ENCODE measurements around the gene TSPAN5.

Gene TSPAN5

DNA sequence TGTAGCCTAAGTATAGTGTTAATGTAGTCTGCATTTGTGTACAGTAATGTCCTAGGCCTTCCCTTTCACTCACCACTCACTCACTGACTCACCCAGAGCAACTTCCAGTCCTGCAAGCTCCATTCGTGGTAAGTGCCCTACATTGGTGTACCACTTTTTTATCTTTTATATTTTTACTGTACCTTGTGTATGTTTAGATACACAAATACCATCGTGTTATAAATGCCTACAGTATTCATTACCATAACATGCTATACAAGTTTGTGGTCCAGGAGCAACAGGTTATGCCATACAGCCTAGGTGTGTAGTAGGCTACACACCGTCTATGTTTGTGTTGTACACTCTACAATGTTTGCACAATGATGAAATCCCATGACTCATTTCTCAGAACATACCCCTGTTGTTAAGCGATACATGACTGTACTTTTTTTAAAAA, 15.4 kb downstream of the TSPAN5 start:
- no peak for DNase-seq

DNA sequence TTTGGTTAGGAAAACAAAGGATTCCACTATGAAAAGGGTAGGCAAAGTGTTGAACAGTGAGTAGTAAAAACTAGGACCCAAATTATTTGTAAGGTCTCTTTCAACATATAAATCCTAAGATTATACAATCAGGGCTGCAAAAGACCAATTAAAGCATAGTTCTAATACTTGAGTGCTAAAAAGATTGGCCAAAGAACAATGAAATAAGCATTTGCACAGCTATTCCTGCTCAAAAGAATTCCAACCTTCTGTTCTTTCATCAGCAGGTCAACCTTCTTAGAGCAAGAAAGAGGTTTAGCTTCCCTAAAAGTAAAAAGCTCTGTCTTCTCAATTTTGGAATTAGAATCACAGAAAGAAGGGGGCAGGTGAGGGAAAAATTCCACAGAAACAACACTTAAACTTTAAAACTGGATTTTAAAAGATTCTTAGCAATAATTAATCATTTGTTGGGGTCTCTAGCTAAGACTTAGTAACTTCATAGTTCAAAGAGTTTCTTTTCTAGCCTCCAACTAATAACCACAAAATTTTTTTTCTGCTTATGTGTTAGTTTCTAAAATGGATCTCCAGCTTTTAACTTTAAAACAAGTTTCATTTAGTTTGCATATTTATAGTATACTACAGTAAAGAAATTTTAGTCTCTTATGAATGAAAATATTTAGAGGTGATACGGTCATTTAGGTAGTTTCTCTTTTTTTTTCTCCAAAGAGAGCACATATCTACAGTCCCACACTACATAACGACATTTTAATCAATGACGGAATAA, 16.3 kb downstream of the TSPAN5 start:
- no peak for DNase-seq

DNA sequence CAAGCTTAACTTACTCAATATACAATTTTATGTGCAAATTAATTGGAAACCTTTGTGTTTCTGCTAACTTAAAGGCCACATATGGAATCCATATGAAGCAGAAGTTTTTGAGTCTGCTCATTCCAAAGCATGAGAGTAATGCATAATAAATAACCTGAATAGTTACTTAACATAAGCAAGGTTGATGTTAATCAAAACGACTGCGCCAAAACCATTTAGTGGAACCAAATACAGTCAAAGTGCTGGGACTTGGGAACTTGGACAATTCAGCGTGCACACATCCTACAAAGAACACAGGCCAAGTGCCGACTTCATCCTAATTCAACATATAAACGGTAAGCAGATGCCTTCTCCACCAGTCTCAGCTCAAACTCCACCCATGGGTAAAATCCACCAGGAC, 17.0 kb downstream of the TSPAN5 start:
- DNase-seq: no peak

DNA sequence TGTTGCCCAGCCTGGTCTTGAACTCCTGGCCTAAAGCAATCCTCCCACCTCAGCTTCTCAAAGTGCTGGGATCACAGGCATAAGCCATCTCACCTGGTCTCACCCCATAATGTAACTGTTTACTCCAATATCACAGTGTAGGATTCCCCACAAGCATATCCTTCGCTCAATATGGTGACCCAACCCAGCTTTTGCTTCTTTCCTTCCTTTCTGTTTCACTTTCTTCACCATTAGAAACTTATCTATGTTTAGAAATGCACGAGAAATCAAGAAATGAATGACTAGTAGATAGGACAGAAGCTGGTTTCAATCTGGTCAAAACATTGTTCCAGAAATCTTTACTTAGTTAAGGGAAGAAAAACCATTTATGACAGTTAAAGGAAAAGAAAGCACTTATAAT, 18.9 kb downstream of the TSPAN5 start:
- no peak for DNase-seq

DNA sequence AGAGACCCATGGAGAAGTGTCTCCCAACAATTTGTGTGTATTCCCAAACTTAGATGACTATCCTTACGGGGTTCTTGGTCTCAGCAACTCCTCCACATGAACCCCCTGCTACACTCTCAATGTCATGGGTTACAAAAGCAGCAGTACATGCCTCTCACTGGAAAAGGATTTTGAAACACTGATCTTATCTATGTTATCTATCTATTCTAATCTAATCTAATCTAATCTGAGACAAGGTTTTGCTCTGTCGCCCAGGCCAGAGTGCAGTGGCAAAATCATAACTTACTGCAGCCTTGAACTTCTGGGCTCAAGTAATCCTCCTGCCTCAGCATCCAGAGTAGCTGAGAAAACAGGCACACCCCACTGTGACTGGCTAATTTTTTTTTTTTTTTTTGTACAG, 19.3 kb downstream of the TSPAN5 start:
- no peak for DNase-seq

DNA sequence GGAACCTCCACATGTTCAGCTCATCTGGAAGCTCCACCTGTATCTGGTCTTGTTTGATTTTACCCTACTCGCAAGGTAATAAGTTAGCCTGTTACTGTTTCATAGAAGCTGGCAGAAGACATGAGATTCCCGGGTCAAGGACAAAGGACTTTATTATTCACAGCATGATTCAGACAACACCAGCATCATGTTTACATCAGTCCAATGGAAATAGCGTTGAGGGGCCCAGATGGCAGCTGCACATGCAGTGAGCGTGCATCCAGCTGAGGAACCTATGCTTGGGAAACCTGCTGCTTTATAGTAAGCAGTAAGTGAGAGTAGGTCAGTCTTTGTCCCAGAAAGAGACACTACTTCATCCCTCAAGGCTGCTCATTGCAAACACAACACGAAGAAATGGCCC, 19.8 kb downstream of the TSPAN5 start:
- peak; percentile 50 for DNase-seq

DNA sequence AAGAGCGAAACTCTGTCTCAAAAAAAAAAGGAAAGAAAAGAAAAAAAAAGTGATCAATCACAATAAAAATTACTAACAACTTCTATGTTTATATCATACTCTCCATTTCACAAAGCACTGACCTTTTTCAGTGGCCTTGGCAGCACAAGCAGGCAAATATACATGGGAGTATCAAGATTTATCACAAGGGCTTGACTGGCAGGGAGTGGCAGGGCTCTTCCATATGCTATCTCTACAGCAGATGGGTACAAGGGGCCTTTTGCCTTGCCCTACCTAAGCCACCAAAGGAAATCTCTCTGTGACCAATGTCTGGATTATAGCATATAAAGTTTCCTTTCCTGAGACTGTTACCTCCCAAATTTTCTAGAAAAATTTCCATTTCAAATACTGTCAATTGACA, 24.4 kb downstream of the TSPAN5 start:
- no peak for DNase-seq

DNA sequence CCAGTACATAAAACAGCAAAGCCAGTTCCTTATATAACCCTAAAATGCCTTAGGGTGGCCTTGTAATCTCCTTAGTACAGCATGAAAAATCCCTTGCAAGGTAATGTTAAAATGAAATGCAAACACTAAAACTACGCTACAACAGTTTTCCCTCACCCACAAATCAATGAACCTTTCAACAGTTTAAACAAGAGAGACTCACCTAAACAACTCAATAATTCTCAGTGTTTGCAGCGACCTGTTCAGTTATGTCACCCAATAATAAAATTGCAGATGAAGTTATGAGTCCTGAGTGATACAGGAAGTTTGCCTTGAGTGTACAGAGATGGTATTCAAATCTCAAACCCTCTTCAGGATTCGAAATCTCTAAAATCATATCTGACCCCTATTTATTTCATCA, 25.3 kb downstream of the TSPAN5 start:
- DNase-seq: no peak

DNA sequence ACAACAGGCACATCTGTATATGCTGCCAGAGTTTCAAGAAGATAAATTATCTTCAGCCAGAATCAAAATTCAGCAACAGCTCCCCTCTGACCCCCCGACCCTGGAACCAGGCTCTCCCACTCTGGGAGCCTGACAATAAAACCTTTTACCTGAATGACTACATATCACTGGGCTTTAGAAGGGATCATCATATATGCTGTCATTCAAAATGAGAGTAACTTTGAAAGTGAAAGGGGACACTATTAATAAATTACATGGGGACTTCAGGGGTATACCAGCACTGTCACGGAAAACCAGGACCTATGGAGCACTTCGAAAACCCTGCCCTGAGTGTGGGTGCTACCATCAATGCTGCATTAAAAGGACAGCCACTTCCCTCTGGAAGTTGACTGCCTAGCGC, 26.2 kb downstream of the TSPAN5 start:
- DNase-seq: no peak

DNA sequence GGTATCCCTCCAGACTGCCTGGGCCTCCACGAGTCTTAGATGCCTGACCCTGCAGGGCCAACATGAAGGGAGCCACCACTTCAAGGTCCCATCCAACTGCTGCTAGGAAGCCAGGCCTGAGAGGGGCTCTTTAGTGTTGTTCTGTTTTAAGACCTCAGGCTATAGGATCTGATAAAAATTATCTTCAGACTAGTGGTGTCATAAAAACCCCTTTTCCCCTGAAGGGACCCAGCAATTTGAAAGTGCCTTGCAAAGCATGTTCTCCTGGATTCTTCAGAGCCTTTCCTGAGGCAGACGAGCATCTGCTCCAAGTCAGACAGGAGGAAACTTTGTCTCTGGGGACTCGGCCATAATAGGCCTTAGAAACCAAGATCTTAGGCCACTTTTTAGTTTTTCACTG, 26.9 kb downstream of the TSPAN5 start:
- no peak for DNase-seq

DNA sequence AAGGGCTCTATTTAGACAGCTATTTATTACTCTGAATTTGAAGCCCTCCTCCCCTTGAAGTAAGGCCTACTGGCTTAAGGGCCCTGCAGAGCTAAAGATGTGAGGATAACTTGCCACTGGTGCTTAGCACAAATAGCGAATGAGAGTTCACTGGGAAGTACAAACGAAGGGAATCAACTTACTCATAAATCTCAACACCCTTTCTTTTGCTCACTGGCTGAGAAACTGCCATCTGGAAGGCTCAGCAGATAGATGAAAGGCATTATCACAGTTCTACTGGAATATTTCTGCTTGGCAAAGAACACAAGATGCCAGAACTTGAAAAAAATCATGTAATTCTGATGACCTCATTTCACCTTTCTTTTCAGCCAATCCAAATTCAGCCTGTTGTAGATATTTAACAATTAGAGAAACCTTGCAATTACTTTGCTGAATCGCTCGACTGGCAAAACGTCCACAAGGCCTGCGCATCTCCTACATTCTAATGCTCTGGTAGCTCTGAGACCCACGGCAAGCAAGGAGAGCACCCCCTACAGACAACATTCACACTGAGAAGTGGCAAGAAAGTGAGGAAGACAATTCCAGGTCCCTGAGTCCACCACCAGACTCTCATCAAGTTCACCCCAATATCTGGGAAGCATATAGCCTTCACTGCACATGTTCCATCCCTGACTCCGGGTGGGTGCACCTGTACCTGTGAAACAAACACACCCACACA, 27.5 kb downstream of the TSPAN5 start:
- DNase-seq: no peak

DNA sequence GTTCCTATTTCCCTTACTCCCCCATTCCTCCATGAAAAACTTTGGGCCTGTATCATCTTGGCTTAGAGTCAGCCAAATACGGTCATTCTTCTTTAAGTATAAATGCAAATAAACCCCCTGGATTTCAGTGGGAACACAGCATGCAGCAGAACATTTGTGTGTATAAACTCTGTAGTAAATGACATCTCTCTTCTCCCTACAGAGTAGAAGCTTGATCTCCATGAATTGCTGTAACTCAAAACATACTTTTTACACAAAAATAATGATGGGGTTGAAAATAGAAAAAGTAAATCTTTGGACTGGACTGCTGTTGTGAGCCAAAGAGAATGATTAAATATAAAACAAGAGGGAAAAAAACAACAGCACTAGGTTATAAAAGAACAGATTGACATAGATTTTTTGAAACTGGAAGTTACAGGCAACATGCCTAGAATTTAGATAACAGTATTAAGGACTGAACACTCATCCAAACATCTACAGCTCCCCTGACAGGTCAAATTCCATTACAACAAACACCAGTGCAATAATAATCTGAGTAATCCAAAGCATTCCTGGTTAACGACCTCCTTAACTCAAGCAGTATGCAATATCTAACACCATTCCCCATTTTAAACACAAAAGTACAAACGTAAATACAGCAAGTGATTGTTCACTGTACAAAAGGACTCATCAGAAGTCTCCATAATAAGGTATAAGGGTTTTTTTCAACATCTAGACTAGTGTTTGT, 30.7 kb downstream of the TSPAN5 start:
- no peak for DNase-seq

DNA sequence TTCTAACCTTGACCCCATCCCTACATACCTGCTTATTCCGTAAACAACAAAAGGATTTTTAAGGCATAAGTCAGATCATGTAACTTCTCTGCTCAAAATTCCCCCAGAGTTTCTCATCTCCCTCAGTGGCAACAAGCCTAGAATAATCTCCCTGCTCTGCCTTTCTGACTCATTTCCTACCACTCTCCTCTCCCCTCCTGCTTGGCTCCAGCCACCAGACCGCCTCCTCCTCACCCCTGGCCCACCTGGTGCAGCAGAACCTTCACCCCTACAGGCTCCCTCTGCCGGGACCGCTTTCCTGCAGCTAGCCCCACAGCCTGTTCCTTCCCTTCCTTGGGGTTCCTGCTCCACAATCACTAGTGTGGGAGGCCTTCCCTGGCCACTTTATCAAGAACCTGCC, 32.1 kb downstream of the TSPAN5 start:
- no peak for DNase-seq

DNA sequence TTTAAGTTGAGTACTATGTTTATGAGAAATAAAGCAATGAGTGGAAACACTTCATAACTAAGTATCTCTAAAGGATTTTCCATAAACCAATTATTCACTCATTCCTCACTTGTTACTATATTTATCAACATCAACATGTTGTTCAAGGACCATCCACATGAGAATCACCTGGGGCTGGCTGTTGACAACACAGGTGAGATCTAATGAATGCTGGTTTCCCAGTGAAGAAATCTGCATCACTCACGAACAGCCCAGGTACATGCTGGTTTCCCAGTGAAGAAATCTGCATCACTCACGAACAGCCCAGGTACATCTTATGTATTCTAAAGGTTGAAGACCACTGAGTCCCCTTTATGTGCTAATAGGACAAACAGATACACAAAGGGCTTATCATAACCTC, 32.5 kb downstream of the TSPAN5 start:
- no peak for DNase-seq

DNA sequence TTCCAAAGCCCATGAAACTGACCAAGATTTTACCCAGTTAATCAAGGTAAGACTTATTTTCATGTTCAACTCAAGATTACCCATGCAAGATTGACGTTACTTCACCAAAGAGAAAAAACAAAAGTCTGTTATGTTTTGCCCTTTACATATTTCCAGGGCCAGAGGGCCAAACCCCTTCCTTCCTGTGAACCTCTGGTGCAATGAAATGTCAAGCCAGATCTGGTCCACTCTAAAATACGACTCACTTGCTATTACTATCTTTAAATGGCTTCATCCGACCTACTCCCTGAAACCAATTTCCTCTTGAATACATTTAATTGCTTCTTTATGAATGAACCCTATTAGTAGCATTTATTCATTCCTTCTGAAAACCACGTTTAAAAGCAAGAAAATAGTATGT, 33.0 kb downstream of the TSPAN5 start:
- DNase-seq: no peak

DNA sequence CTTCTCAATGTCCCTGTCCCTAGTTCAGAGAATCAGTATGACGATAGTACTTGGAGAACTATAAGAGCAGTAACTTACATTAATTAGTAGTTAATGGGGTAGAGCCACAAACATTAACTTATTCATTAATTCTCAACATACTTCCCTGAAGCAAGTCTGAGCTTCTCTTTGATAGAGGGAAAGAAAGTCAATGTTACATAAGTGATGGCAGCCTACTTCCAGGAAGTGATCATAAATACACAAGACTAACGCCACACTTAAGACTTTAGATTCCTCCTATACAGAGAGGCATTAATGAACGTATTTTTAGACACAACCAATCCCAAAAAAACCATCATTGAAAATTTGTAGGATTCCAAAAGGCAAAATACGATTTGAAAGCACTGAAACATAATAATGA, 33.8 kb downstream of the TSPAN5 start:
- no peak for DNase-seq

DNA sequence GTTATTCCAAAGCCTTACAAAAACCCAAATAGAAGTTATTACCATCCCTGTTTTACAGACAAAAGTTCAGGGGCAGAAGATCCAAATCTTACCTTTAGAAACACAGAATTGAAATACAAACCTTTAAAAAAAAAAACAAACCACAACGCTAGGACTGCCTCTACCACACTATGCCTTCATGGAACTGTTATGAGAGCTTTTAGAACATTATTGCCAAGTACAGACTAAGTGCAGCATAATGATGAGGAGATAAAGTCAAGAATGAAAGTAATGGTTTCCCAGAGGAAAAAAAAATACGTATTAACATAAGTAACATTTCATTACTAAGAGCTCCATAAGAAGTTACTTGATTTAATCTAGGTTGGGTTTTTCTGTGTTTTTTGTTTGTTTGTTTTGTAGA, 34.3 kb downstream of the TSPAN5 start:
- no peak for DNase-seq

DNA sequence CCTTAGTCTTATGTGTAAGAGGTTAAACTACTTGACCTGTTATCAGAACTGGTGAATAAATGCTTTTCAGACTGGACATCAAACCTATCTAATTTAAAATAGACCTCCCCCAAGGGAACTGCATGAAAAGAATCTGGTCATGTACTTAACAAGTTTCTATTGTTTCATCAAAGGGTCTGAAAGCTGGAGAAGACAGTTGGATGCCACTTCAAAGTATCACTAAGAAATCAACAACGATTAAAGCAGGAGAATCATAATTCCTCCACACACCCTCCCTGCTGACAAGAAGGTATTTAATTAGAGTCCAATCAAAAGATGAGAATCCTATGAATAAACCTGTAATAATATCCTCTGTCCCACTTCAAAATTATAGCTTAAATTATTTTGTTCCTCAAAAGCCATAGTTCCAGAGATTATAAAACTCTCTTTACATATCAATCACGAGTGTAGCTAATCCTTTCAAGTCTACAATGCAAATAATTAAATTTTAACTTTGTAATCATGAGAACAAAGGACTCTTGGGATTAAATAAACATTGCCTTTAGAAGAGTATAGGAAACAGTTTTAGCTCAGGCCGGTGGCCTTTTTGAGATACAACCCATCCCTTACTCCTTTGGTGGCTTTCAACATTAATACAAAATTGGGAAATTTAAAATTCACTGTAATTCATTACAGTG, 35.1 kb downstream of the TSPAN5 start:
- no peak for DNase-seq

DNA sequence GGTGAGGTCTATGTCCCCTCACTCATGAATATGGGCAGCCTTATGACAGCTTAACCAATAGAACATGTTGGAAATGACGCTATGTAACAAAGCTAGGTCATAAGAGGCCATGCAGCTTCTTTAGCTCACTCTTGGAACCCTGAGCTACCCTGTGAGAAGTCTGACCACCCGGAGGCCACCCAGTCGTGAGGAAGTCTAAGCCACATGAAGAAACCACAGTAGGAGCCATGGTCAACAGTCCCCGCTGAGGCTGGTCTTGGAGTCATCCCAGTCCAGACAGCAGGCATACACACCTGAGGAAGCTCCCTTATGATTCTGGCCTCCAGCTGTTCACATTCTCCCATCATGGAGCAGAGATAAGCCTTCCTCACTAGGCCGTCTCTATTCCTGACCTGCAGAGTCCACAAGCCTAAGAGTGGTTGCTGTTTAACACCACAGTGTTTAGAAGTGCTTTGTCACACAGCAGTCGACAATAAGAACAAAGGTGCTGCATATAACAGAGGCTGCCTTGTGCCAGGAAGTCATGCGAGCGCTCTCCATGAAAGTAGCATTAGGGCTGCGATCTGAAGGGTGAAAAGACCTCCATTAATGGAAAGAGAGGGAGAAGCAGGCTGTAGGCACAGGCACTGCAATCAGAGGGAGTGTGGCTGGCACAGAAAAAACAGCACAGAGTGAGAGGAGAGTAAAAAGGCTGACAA, 38.2 kb downstream of the TSPAN5 start:
- DNase-seq: no peak

DNA sequence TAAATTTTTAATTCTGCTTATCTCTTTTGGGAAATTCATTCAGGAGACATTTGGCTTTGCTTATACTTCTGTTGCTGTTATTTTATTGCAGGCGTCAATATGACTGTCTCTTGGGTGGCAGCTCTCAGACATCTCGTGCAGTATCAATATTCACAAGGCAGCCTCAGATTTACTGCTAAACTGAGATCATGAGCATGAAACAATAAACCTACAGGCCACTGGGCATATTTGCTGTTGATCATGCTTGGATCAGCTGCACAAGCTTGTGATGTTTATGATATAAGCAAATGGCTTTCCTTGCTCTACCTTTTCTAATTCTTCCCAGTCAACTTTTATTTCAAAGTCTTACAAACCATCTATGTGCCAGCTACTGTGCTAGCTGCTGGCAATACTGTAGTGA, 39.2 kb downstream of the TSPAN5 start:
- no peak for DNase-seq

DNA sequence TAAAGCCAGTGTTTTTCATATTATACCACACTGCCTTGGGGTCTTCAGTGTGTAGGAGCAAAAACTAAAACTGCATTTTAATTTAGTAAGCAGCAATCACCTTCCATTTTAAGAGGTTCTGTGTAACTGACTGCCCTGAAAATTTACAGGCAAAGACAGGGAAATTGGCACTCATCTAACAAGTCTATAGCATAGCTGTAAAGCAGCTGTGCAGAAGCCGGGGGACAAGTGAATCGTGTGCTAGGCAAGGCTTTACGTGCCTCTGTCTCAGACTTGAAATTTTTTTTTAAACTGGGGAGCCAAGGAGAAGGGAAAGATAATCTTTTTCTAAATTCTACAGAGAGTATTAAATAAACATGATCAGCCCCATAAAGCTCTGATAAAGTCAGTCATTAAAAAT, 39.7 kb downstream of the TSPAN5 start:
- no peak for DNase-seq

DNA sequence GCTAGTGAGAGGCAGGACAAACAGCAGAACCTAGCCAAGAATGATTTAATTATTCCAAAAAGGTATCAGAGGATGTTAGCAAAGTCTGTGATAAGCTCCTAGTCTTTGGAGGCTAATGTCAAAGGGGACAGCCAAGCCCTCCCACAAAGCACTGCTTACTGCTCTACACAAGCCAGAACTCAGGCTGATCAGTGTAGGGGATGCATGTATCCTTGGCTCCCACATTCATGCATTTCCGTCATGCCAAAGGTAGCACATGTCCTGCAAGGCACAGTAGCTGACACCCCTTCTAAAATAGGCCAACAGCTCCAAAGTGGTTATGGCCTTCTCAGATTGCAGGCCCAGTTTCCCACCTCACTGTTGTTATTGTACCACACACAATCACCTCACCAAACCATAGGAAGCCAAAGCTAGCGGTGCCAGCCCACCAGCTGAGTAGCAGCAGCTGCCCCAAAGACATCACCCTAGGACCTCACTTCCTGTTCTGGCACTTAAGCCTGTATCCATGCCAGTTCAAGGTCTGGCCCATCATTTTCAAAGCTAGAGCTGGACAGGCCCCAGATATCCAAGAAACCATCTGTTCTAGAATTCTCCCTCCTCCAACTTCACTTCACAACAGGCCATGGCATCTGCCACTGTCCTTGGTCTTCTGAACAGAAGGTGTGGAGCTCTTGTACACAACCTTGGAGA, 40.9 kb downstream of the TSPAN5 start:
- no peak for DNase-seq

Measured in midbrain (tissue), 1 donor.